HepG2 (cell line): ENCODE results near the gene NFS1. TPM values are rescaled to one million over a fixed set of nuclear protein-coding genes. Genes with fewer than 3 reads are reported as not detected.

Experiments
- BRF2 ChIP-seq: sonication (generic); formaldehyde crosslinking; IDR thresholded peaks from 2 replicates; pipeline ENCODE4 v1.8.1; 2022; ENCODE audit warnings: mild to moderate bottlenecking, missing genetic modification reagents
- CSRNP2 ChIP-seq: sonication (generic); formaldehyde crosslinking; conservative IDR thresholded peaks from 2 replicates; pipeline ENCODE4 v1.8.0; 2022; ENCODE audit warnings: low read depth, missing genetic modification reagents
- HDAC2 ChIP-seq: sonication (generic); formaldehyde crosslinking; IDR thresholded peaks from 2 replicates; pipeline ENCODE4 v1.4.0; 2020; ENCODE audit warnings: missing genetic modification reagents
- HIC2 ChIP-seq: sonication (generic); formaldehyde crosslinking; IDR thresholded peaks from 2 replicates; pipeline ENCODE4 v1.9.0; 2022; ENCODE audit warnings: low read depth, missing genetic modification reagents
- HMG20A ChIP-seq: IDR thresholded peaks from 2 replicates; pipeline ENCODE4 v1.6.1; 2016; ENCODE audit warnings: borderline replicate concordance
- IRF1 ChIP-seq: sonication (generic); formaldehyde crosslinking; IDR thresholded peaks from 2 replicates; pipeline ENCODE4 v1.4.0; 2020; ENCODE audit warnings: low read depth, mild to moderate bottlenecking, missing genetic modification reagents
- JUNB ChIP-seq: sonication (generic); formaldehyde crosslinking; IDR thresholded peaks from 2 replicates; pipeline ENCODE4 v1.8.0; 2022; ENCODE audit warnings: missing genetic modification reagents, mild to moderate bottlenecking, borderline replicate concordance
- KLF11 ChIP-seq: IDR thresholded peaks from 2 replicates; pipeline ENCODE4 v1.6.1; 2016; ENCODE audit warnings: missing compliant biosample characterization
- KMT2A ChIP-seq: sonication (generic); formaldehyde crosslinking; IDR thresholded peaks from 2 replicates; pipeline ENCODE4 v1.4.0; 2020; ENCODE audit warnings: missing genetic modification reagents
- MXI1 ChIP-seq: IDR thresholded peaks from 3 replicates; pipeline ENCODE4 v1.6.1; 2012; ENCODE audit warnings: low read depth, low read length, inconsistent platforms, borderline replicate concordance
- NCOA2 ChIP-seq: sonication (generic); formaldehyde crosslinking; IDR thresholded peaks from 2 replicates; pipeline ENCODE4 v1.8.0; 2022; ENCODE audit warnings: inconsistent platforms
- NCOR1 ChIP-seq: fragments of 200-600 bp; sonication (generic); IDR thresholded peaks from 2 replicates; pipeline ENCODE4 v1.7.0; 2017; ENCODE audit warnings: antibody characterized with exemption, low read length, borderline replicate concordance
- PLRG1 ChIP-seq: fragments of 450-650 bp; conservative IDR thresholded peaks from 2 replicates; pipeline ENCODE4 v1.6.1; 2016
- SAFB2 ChIP-seq: sonication (generic); formaldehyde crosslinking; IDR thresholded peaks from 2 replicates; pipeline ENCODE4 v1.5.1; 2020; ENCODE audit warnings: missing genetic modification reagents, low read depth, mild to moderate bottlenecking, borderline replicate concordance
- SP4 ChIP-seq: sonication (generic); formaldehyde crosslinking; IDR thresholded peaks from 2 replicates; pipeline ENCODE4 v1.8.1; 2023; ENCODE audit warnings: mild to moderate bottlenecking, missing genetic modification reagents
- TRAFD1 ChIP-seq: sonication (generic); formaldehyde crosslinking; IDR thresholded peaks from 2 replicates; pipeline ENCODE4 v1.5.1; 2020; ENCODE audit warnings: missing genetic modification reagents, mild to moderate bottlenecking, borderline replicate concordance
- ZFP90 ChIP-seq: sonication (generic); formaldehyde crosslinking; IDR thresholded peaks from 2 replicates; pipeline ENCODE4 v1.8.0; 2022; ENCODE audit warnings: missing genetic modification reagents, mild to moderate bottlenecking, inconsistent platforms, borderline replicate concordance
- ZNF224 ChIP-seq: sonication (generic); formaldehyde crosslinking; IDR thresholded peaks from 2 replicates; pipeline ENCODE4 v1.5.0; 2020; ENCODE audit warnings: mild to moderate bottlenecking, missing genetic modification reagents
- ZNF251 ChIP-seq: sonication (generic); formaldehyde crosslinking; IDR thresholded peaks from 2 replicates; pipeline ENCODE4 v1.9.0; 2021; ENCODE audit warnings: mild to moderate bottlenecking, missing genetic modification reagents
- ZNF513 ChIP-seq: sonication (generic); formaldehyde crosslinking; conservative IDR thresholded peaks from 2 replicates; pipeline ENCODE4 v1.5.0; 2020; ENCODE audit warnings: missing genetic modification reagents
- ZNF558 ChIP-seq: sonication (generic); formaldehyde crosslinking; IDR thresholded peaks from 2 replicates; pipeline ENCODE4 v1.9.0; 2022; ENCODE audit warnings: mild to moderate bottlenecking, missing genetic modification reagents, borderline replicate concordance
- ZSCAN22 ChIP-seq: sonication (generic); formaldehyde crosslinking; IDR thresholded peaks from 2 replicates; pipeline ENCODE4 v1.4.0; 2020; ENCODE audit warnings: mild to moderate bottlenecking, missing genetic modification reagents
- polyA plus RNA-seq, 8 experiments: library from polyadenylated mRNA; depleted of rRNA in 3 of 8; stranded (reverse) in 7 of 8; unstranded in 1 of 8; fragments of >200 nt; fragmentation: Illumina TruSeq in 4 of 8; extraction: Trizol in 4 of 8; gene quantifications; 2 replicates each; pipeline versions ENCODE4 v1.2.1 to v1.2.3, GENCODE V29; 2011 to 2016; ENCODE audit warnings: low read depth in 4 of 8, missing spikeins in 1 of 8, mixed read lengths in 1 of 8; ENCODE audit not compliant: insufficient read depth in 1 of 8
- total RNA-seq, 5 experiments: library from RNA; depleted of rRNA; stranded (reverse); fragments of >200 nt; fragmentation: Illumina TruSeq; extraction: Trizol; gene quantifications; 2 replicates each; pipeline ENCODE4 v1.2.3, GENCODE V29; 2016; ENCODE audit warnings: low read depth in 1 of 5

The NFS1 gene
- total and polyA plus RNA-seq, 2 of the 13 experiments (the other 11 are each of a cell fraction or from before 2014, with no cell fraction given), result 65.9 to 88.1 TPM

GRCh38 chr20:35702051-35702823 lies 3.1 kb upstream of the NFS1 start (continued):
- TF ChIP-seq BRF2 (CRISPR knock-in tag) (peak; percentile 84; the same call in 1 of the 2 replicates), ZSCAN22 (no peak), SAFB2 (CRISPR knock-in tag) (no peak), HDAC2 (no peak), ZFP90 (CRISPR knock-in tag) (peak; percentile 91), IRF1 (CRISPR knock-in tag) (no peak), JUNB (no peak), KMT2A (no peak), NCOA2 (CRISPR knock-in tag) (no peak), ZNF251 (CRISPR knock-in tag) (no peak), MXI1 (no peak), HMG20A (CRISPR knock-in tag) (0 out of 2 replicates have a peak, but pooled peaks have one; percentile 6), PLRG1 (no peak), SP4 (CRISPR knock-in tag) (no peak), ZNF558 (CRISPR knock-in tag) (no peak), HIC2 (no peak), NCOR1 (no peak), CSRNP2 (CRISPR knock-in tag) (no peak), ZNF513 (no peak), ZNF224 (CRISPR knock-in tag) (no peak), KLF11 (no peak), TRAFD1 (CRISPR knock-in tag) (no peak)
